GM12878 (cell line): ENCODE measurements around the gene RAP1A. TPM values are rescaled to one million over a fixed set of nuclear protein-coding genes. Genes with fewer than 3 reads are reported as not detected.

Source experiments
- ATAC-seq: fragments of 200-7000 bp; cut with Tn5 transposase; 3 replicates; pipeline ENCODE4 v1.9.1; 2020; ENCODE audit warnings: mild to moderate bottlenecking, moderate library complexity
- BruUV-seq: library from RNA; stranded (reverse); fragments of 400-500 nt; replicated peaks from 2 replicates; lab custom pipeline; 2021; lab: Mats Ljungman, UMichigan
- CTCF ChIA-PET: fragments of 300-600 bp; sonication (Branson Sonifier 250); formaldehyde crosslinking; extraction: SDS; loops from one replicate; lab custom pipeline; 2021; ENCODE audit warnings: inconsistent platforms; lab: Yijun Ruan, JAX
- POLR2A ChIA-PET: fragments of 350-600 bp; formaldehyde crosslinking; extraction: SDS; loops from one replicate; lab custom pipeline; 2021; ENCODE audit warnings: inconsistent platforms; lab: Charles Lee
- RAD21 ChIA-PET: fragments of 300-600 bp; sonication (Branson Sonifier 250); formaldehyde crosslinking; loops from one replicate; lab custom pipeline; 2023; ENCODE audit warnings: antibody characterized with exemption; ENCODE audit not compliant: unreplicated experiment; lab: Charles Lee
- SMC1A ChIA-PET: fragments of 300-600 bp; sonication (Branson Sonifier 250); formaldehyde crosslinking; loops from one replicate; lab custom pipeline; 2023; ENCODE audit not compliant: unreplicated experiment, uncharacterized antibody; lab: Charles Lee
- DNase-seq: peaks from one replicate; pipeline ENCODE4 v3.0.0-alpha.2; 2011; ENCODE audit warnings: low read depth, low spot score
- FAIRE-seq: peaks from 3 replicates; lab custom pipeline; 2011; peaks lifted over from hg19 to GRCh38; lab: Jason Lieb, UNC
- H2AFZ ChIP-seq: 2 replicates; pipeline ENCODE4 v1.6.0; 2011; ENCODE audit warnings: low read depth, low read length, control low read depth; ENCODE audit not compliant: control insufficient read depth
- H3K27ac ChIP-seq: 2 replicates; pipeline ENCODE4 v1.5.1; 2011; ENCODE audit warnings: control low read depth; ENCODE audit not compliant: control insufficient read depth, insufficient read depth
- H3K27me3 ChIP-seq, 2 experiments: replicated peaks in 1 of 2; 2 replicates each; pipeline versions ENCODE4 v1.6.0 to v1.6.1; 2011; ENCODE audit warnings: low read length in 1 of 2; ENCODE audit not compliant: control insufficient read depth in 2 of 2, insufficient read depth in 2 of 2
- H3K36me3 ChIP-seq, 2 experiments: 2 replicates each; pipeline ENCODE4 v1.5.1; 2011; ENCODE audit warnings: low read length in 1 of 2; ENCODE audit not compliant: control insufficient read depth in 2 of 2, insufficient read depth in 2 of 2
- H3K4me1 ChIP-seq: 2 replicates; pipeline ENCODE4 v1.6.1; 2011; ENCODE audit warnings: mild to moderate bottlenecking, low read length, moderate library complexity, mixed read lengths; ENCODE audit not compliant: control insufficient read depth, insufficient read depth
- H3K4me2 ChIP-seq: 2 replicates; pipeline ENCODE4 v1.6.0; 2011; ENCODE audit warnings: control low read depth; ENCODE audit not compliant: control insufficient read depth, insufficient read depth
- H3K4me3 ChIP-seq: fragments of 200-600 bp; sonication (generic); 2 replicates; pipeline ENCODE4 v1.5.1; 2016
- H3K79me2 ChIP-seq: 2 replicates; pipeline ENCODE4 v1.6.0; 2011; ENCODE audit warnings: low read length; ENCODE audit not compliant: control insufficient read depth, insufficient read depth
- H3K9ac ChIP-seq: 2 replicates; pipeline ENCODE4 v1.8.0; 2011; ENCODE audit warnings: low read length, control low read depth, mixed read lengths; ENCODE audit not compliant: control insufficient read depth, insufficient read depth
- H3K9me3 ChIP-seq: replicated peaks from 3 replicates; pipeline ENCODE4 v1.5.1; 2011; ENCODE audit warnings: mild to moderate bottlenecking, low read length; ENCODE audit not compliant: control insufficient read depth, insufficient read depth
- H4K20me1 ChIP-seq: 2 replicates; pipeline ENCODE4 v1.6.0; 2011; ENCODE audit not compliant: control insufficient read depth, insufficient read depth
- ATF2 ChIP-seq: IDR thresholded peaks from 2 replicates; pipeline ENCODE4 v1.6.1; 2012; ENCODE audit warnings: low read length, inconsistent platforms
- CHD1 ChIP-seq: IDR thresholded peaks from 2 replicates; pipeline ENCODE4 v1.6.1; 2012; ENCODE audit warnings: low read depth, low read length, improper control_type of control experiment
- MTA2 ChIP-seq: fragments of 450-650 bp; IDR thresholded peaks from 2 replicates; pipeline ENCODE4 v1.6.1; 2016; ENCODE audit warnings: low read depth, mild to moderate bottlenecking, moderate library complexity
- NFXL1 ChIP-seq: fragments of 450-650 bp; IDR thresholded peaks from 2 replicates; pipeline ENCODE4 v1.6.1; 2017; ENCODE audit warnings: antibody characterized with exemption, mild to moderate bottlenecking, borderline replicate concordance
- POLR2AphosphoS2 ChIP-seq: IDR thresholded peaks from 2 replicates; pipeline ENCODE4 v1.6.1; 2011; ENCODE audit warnings: low read depth, mild to moderate bottlenecking, low read length, improper control_type of control experiment, moderate library complexity
- ZBED1 ChIP-seq: IDR thresholded peaks from 2 replicates; pipeline ENCODE4 v1.6.1; 2016; ENCODE audit warnings: borderline replicate concordance
- WGBS: methylation state at CpG from one replicate; pipeline ENCODE4 v1.1.6; 2016; ENCODE audit warnings: low lambda C conversion rate; ENCODE audit not compliant: insufficient replicate concordance, insufficient coverage; ENCODE audit errors: missing lambda C conversion rate; 5-methylcytosine and 5-hydroxymethylcytosine counted together
- in situ Hi-C: fragments of 300-500 bp; cut with MboI; formaldehyde crosslinking; loops from 9 replicates; pipeline ENCODE4 v1.14.3; 2018; ENCODE audit warnings: mixed read lengths
- intact Hi-C: fragments of 100-400 bp; cut with micrococcal nuclease; formaldehyde crosslinking; loops from one replicate; pipeline ENCODE4 v1.14.2; 2022; ENCODE audit not compliant: unreplicated experiment
- polyA plus RNA-seq, 11 experiments: library from polyadenylated mRNA; depleted of rRNA in 4 of 11; unstranded in 6 of 11; stranded (reverse) in 5 of 11; fragments of >200 nt; fragmentation: Nextera tagmentation in 4 of 11; fragmentation: Illumina TruSeq in 1 of 11; extraction: Ambion mirVana in 4 of 11; extraction: Trizol in 1 of 11; gene quantifications; 1 replicate in 1 of 11; 2 replicates in 10 of 11; pipeline versions ENCODE4 v1.2.1 to v1.2.3, GENCODE V29; 2011 to 2016; ENCODE audit warnings: inconsistent platforms in 2 of 11, missing spikeins in 2 of 11, low read depth in 1 of 11
- total RNA-seq, 4 experiments: library from RNA; depleted of rRNA in 3 of 4; stranded (reverse); fragments of >200 nt in 3 of 4; fragmentation: Illumina TruSeq in 1 of 4; extraction: Trizol in 1 of 4; gene quantifications; 2 replicates each; pipeline versions ENCODE4 v1.2.1 to v1.2.3, GENCODE V29; 2013 to 2021
- TF ChIP-seq, protein P1 (sequence below): IDR thresholded peaks from 2 replicates; pipeline ENCODE4 v1.6.1; 2012; ENCODE audit warnings: mild to moderate bottlenecking, low read depth, low read length

Gene RAP1A
- total and polyA plus RNA-seq, 10 of the 15 experiments (the other 5 are each of a cell fraction or from before 2014, with no cell fraction given) = 38.4 to 213 (median 86.0) TPM

- TF ChIP-seq ATF2 (no peak), POLR2AphosphoS2 (peak; percentile 48), CHD1 (no peak), ZBED1 (no peak), NFXL1 (no peak), MTA2 (no peak)
- TF ChIP-seq, protein P1, sequence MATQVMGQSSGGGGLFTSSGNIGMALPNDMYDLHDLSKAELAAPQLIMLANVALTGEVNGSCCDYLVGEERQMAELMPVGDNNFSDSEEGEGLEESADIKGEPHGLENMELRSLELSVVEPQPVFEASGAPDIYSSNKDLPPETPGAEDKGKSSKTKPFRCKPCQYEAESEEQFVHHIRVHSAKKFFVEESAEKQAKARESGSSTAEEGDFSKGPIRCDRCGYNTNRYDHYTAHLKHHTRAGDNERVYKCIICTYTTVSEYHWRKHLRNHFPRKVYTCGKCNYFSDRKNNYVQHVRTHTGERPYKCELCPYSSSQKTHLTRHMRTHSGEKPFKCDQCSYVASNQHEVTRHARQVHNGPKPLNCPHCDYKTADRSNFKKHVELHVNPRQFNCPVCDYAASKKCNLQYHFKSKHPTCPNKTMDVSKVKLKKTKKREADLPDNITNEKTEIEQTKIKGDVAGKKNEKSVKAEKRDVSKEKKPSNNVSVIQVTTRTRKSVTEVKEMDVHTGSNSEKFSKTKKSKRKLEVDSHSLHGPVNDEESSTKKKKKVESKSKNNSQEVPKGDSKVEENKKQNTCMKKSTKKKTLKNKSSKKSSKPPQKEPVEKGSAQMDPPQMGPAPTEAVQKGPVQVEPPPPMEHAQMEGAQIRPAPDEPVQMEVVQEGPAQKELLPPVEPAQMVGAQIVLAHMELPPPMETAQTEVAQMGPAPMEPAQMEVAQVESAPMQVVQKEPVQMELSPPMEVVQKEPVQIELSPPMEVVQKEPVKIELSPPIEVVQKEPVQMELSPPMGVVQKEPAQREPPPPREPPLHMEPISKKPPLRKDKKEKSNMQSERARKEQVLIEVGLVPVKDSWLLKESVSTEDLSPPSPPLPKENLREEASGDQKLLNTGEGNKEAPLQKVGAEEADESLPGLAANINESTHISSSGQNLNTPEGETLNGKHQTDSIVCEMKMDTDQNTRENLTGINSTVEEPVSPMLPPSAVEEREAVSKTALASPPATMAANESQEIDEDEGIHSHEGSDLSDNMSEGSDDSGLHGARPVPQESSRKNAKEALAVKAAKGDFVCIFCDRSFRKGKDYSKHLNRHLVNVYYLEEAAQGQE = no peak
- Histone ChIP-seq H3K27ac (no peak overlapping the region), H3K79me2 (no peaks in the 10 kb centered on the region), H4K20me1 (no peaks in the 10 kb centered on the region), H3K36me3 (peaks cover 3 to 7% of the 10 kb centered on the region in 2 experiments), H3K4me3 (no peak overlapping the region), H3K27me3 (no peaks in the 10 kb centered on the region), H2AFZ (no peak overlapping the region), H3K4me2 (no peak overlapping the region), H3K9ac (no peak overlapping the region), H3K4me1 (no peaks in the 10 kb centered on the region), H3K9me3 (no peaks in the 10 kb centered on the region)
- RAD21 ChIA-PET = no interaction called here
- SMC1A ChIA-PET = interaction anchor here (0.7 to 1.0 kb wide), 2 partner anchors 19 to 213 kb away, joined by 4 read pairs; partner anchors contain the start of gene INKA2
- POLR2A ChIA-PET = no interaction called here
- CTCF ChIA-PET = no interaction called here
- no TSS peak for BruUV-seq
- DNase-seq (no peak), FAIRE-seq (no peak), ATAC-seq (no peak)
- intact Hi-C loops = no loop called here
- in situ Hi-C loops = no loop called here
- 45% methylated on average over 7 of the region's 7 CpGs for WGBS
Observed at GRCh38 chr1:111720274-111720976, 100.8 kb downstream of the RAP1A start.
